OCI-LY3 (cell line): ENCODE data around the gene ASIC1.

Source experiments
- EZH2phosphoT487 ChIP-seq: fragments of 200-600 bp; shearing (Covaris generic); IDR thresholded peaks from 2 replicates; pipeline ENCODE4 v1.6.1; 2018; ENCODE audit warnings: antibody characterized with exemption, mixed run types, low read depth
- TF ChIP-seq, protein P1 (sequence below): fragments of 200-600, 300-600 bp; sonication (generic); IDR thresholded peaks from 2 replicates; pipeline ENCODE4 v1.5.1; 2014; ENCODE audit warnings: antibody characterized with exemption, low read length, low read depth

- TF ChIP-seq, protein P1, sequence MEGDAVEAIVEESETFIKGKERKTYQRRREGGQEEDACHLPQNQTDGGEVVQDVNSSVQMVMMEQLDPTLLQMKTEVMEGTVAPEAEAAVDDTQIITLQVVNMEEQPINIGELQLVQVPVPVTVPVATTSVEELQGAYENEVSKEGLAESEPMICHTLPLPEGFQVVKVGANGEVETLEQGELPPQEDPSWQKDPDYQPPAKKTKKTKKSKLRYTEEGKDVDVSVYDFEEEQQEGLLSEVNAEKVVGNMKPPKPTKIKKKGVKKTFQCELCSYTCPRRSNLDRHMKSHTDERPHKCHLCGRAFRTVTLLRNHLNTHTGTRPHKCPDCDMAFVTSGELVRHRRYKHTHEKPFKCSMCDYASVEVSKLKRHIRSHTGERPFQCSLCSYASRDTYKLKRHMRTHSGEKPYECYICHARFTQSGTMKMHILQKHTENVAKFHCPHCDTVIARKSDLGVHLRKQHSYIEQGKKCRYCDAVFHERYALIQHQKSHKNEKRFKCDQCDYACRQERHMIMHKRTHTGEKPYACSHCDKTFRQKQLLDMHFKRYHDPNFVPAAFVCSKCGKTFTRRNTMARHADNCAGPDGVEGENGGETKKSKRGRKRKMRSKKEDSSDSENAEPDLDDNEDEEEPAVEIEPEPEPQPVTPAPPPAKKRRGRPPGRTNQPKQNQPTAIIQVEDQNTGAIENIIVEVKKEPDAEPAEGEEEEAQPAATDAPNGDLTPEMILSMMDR, result no peak
- TF ChIP-seq EZH2phosphoT487, result no peak
Measured at GRCh38 chr12:50041062-50041860, 16.1 kb upstream of the ASIC1 start.
